HG03342 (cell line): ENCODE results near the gene ABCC10.
"Not testable (repeated sequence)": the region's sequence is repeated elsewhere in the genome, so short reads cannot be mapped to it uniquely, and the experiment has no call there.

Experiments
- ATAC-seq: cut with Tn5 transposase; IDR thresholded peaks from one replicate; pipeline ENCODE4 v1.9.1; 2021; ENCODE audit warnings: mild to moderate bottlenecking, moderate library complexity; ENCODE audit not compliant: unreplicated experiment

ABCC10 gene

GRCh38 chr6:43407296-43407695 lies 20.0 kb upstream of the ABCC10 start:
- no peak for ATAC-seq

- no peak for ATAC-seq
Observed at GRCh38 chr6:43408259-43408658, 19.1 kb upstream of the ABCC10 start.

GRCh38 chr6:43410776-43411175 lies 16.6 kb upstream of the ABCC10 start:
- not testable (repeated sequence) for ATAC-seq

- ATAC-seq, result no peak
Observed at GRCh38 chr6:43412541-43412940, 14.8 kb upstream of the ABCC10 start.

- ATAC-seq, result no peak
Observed at GRCh38 chr6:43413002-43413401, 14.3 kb upstream of the ABCC10 start.

GRCh38 chr6:43415275-43415674 lies 12.1 kb upstream of the ABCC10 start:
- not testable (repeated sequence) for ATAC-seq

GRCh38 chr6:43416935-43417334 lies 10.4 kb upstream of the ABCC10 start:
- ATAC-seq, result no peak

- ATAC-seq, result no peak
Observed at GRCh38 chr6:43420012-43420709, 7.2 kb upstream of the ABCC10 start.

- ATAC-seq, result no peak
Observed at GRCh38 chr6:43421831-43422230, 5.5 kb upstream of the ABCC10 start.

- ATAC-seq, result not testable (repeated sequence)
Observed at GRCh38 chr6:43425083-43425482, 2.3 kb upstream of the ABCC10 start.

- ATAC-seq, result no peak
Observed at GRCh38 chr6:43426928-43427405, 374 bp upstream of the ABCC10 start.

- no peak for ATAC-seq
Observed at GRCh38 chr6:43428112-43428570, 800 bp downstream of the ABCC10 start.

- no peak for ATAC-seq
Observed at GRCh38 chr6:43428874-43429273, 1.5 kb downstream of the ABCC10 start.

- ATAC-seq, result no peak
Observed at GRCh38 chr6:43432009-43432945, 4.9 kb downstream of the ABCC10 start.

- ATAC-seq, result no peak
Observed at GRCh38 chr6:43433148-43433547, 5.8 kb downstream of the ABCC10 start.

GRCh38 chr6:43434001-43434840 lies 6.9 kb downstream of the ABCC10 start:
- ATAC-seq, result no peak

- no peak for ATAC-seq
Observed at GRCh38 chr6:43434943-43435342, 7.6 kb downstream of the ABCC10 start.

- no peak for ATAC-seq
Observed at GRCh38 chr6:43435682-43436437, 8.5 kb downstream of the ABCC10 start.

- no peak for ATAC-seq
Observed at GRCh38 chr6:43436577-43437282, 9.4 kb downstream of the ABCC10 start.

- no peak for ATAC-seq
Observed at GRCh38 chr6:43437700-43438099, 10.4 kb downstream of the ABCC10 start.
